Measurements from ENCODE around the gene CNIH1.
"Not testable (repeated sequence)": the region's sequence is repeated elsewhere in the genome, so short reads cannot be mapped to it uniquely, and the experiment has no call there.

DNA sequence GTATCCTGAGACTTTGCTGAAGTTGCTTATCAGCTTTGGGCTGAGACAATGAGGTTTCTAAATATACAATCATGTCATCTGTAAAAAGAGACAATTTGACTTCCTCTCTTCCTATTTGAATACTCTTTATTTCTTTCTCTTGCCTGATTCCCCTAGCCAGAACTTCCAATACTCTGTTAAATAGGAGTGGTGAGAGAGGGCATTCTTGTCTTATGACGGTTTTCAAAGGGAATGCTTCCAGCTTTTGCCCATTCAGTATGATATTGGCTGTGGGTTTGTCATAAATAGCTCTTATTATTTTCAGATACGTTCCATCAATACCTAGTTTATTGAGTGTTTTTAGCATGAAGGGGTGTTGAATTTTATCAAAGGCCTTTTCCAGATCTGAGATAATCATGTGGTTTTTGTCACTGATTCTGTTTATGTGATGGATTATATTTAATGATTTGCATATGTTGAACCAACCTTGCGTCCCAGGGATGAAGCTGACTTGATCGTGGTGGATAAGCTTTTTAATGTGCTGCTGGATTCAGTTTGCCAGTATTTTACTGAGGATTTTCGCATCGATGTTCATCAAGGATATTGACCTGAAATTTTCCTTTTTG, 37.7 kb downstream of the CNIH1 start:
- TF ChIP-seq, protein P1, sequence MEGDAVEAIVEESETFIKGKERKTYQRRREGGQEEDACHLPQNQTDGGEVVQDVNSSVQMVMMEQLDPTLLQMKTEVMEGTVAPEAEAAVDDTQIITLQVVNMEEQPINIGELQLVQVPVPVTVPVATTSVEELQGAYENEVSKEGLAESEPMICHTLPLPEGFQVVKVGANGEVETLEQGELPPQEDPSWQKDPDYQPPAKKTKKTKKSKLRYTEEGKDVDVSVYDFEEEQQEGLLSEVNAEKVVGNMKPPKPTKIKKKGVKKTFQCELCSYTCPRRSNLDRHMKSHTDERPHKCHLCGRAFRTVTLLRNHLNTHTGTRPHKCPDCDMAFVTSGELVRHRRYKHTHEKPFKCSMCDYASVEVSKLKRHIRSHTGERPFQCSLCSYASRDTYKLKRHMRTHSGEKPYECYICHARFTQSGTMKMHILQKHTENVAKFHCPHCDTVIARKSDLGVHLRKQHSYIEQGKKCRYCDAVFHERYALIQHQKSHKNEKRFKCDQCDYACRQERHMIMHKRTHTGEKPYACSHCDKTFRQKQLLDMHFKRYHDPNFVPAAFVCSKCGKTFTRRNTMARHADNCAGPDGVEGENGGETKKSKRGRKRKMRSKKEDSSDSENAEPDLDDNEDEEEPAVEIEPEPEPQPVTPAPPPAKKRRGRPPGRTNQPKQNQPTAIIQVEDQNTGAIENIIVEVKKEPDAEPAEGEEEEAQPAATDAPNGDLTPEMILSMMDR (IDR thresholded peaks at IDR 0.05; ENCODE audit: low read length), result not testable (repeated sequence)
- not testable (repeated sequence) for TF ChIP-seq EZH2 (IDR thresholded peaks at IDR 0.05; ENCODE audit: borderline replicate concordance, low read length)

Measured in OCI-LY1 (cell line).